ENCODE results near the gene GXYLT1.
A peak's percentile ranks its signal among the peaks of the same experiment; 100 is the strongest.

Gene GXYLT1

GRCh38 chr12:42104087-42104486 is 40.6 kb downstream of the GXYLT1 start:
- Histone ChIP-seq H3K27ac (ENCODE audit: poor library complexity, severe bottlenecking) (no peak overlapping the region), H3K9me3 (ENCODE audit: severe bottlenecking) (peaks cover 2% of the 10 kb centered on the region), H3K4me1 (ENCODE audit: insufficient read depth, poor library complexity, severe bottlenecking) (peaks cover 6% of the 10 kb centered on the region), H3K4me3 (ENCODE audit: severe bottlenecking) (no peak overlapping the region), H3K27me3 (ENCODE audit: insufficient read depth, poor library complexity, severe bottlenecking) (no peaks in the 10 kb centered on the region), H3K36me3 (ENCODE audit: low read depth) (peaks cover 23% of the 10 kb centered on the region)
- TF ChIP-seq CTCF (IDR thresholded peaks at IDR 0.05; ENCODE audit: poor library complexity, severe bottlenecking) = peak; percentile 44
- DNase-seq (ENCODE audit: low spot score) (no peak), ATAC-seq (ENCODE audit: low read depth) (no peak)

- no peak for ATAC-seq (ENCODE audit: low read depth)
- peaks cover 2% of the 10 kb centered on the region for H3K9me3 ChIP-seq (ENCODE audit: severe bottlenecking)
- peaks cover 17% of the 10 kb centered on the region for H3K36me3 ChIP-seq (ENCODE audit: low read depth)
- no peaks in the 10 kb centered on the region for H3K27me3 ChIP-seq (ENCODE audit: insufficient read depth, poor library complexity, severe bottlenecking)
- no peak for DNase-seq (ENCODE audit: low spot score)
- peaks cover 11% of the 10 kb centered on the region for H3K4me1 ChIP-seq (ENCODE audit: insufficient read depth, poor library complexity, severe bottlenecking)
- no peak for TF ChIP-seq CTCF (IDR thresholded peaks at IDR 0.05; ENCODE audit: poor library complexity, severe bottlenecking)
- no peak overlapping the region for H3K4me3 ChIP-seq (ENCODE audit: severe bottlenecking)
- no peak overlapping the region for H3K27ac ChIP-seq (ENCODE audit: poor library complexity, severe bottlenecking)
Measured at GRCh38 chr12:42103155-42103554, 41.5 kb downstream of the GXYLT1 start.

GRCh38 chr12:42102720-42103119 is 42.0 kb downstream of the GXYLT1 start:
- TF ChIP-seq CTCF (IDR thresholded peaks at IDR 0.05; ENCODE audit: poor library complexity, severe bottlenecking) = no peak
- DNase-seq (ENCODE audit: low spot score) = no peak

GRCh38 chr12:42099433-42099832 is 45.2 kb downstream of the GXYLT1 start:
- Histone ChIP-seq H3K36me3 (ENCODE audit: low read depth) (peaks cover 26% of the 10 kb centered on the region), H3K9me3 (ENCODE audit: severe bottlenecking) (peaks cover 2% of the 10 kb centered on the region), H3K4me1 (ENCODE audit: insufficient read depth, poor library complexity, severe bottlenecking) (peaks cover 11% of the 10 kb centered on the region), H3K27ac (ENCODE audit: poor library complexity, severe bottlenecking) (no peak overlapping the region), H3K27me3 (ENCODE audit: insufficient read depth, poor library complexity, severe bottlenecking) (no peaks in the 10 kb centered on the region), H3K4me3 (ENCODE audit: severe bottlenecking) (no peak overlapping the region)
- TF ChIP-seq CTCF (IDR thresholded peaks at IDR 0.05; ENCODE audit: poor library complexity, severe bottlenecking) = no peak
- ATAC-seq (ENCODE audit: low read depth) (peak; percentile 38; the same call in 1 of the 3 replicates), DNase-seq (ENCODE audit: low spot score) (no peak)

More at GRCh38 chr12:42102720-42103119, 42.0 kb downstream of the GXYLT1 start:
- Histone ChIP-seq H3K27me3 (ENCODE audit: insufficient read depth, poor library complexity, severe bottlenecking) (no peaks in the 10 kb centered on the region), H3K4me3 (ENCODE audit: severe bottlenecking) (no peak overlapping the region), H3K4me1 (ENCODE audit: insufficient read depth, poor library complexity, severe bottlenecking) (peaks cover 11% of the 10 kb centered on the region), H3K9me3 (ENCODE audit: severe bottlenecking) (peaks cover 2% of the 10 kb centered on the region), H3K27ac (ENCODE audit: poor library complexity, severe bottlenecking) (no peak overlapping the region), H3K36me3 (ENCODE audit: low read depth) (peaks cover 19% of the 10 kb centered on the region)
- no peak for ATAC-seq (ENCODE audit: low read depth)

GRCh38 chr12:42097971-42098370 is 46.7 kb downstream of the GXYLT1 start:
- no peak overlapping the region for H3K4me3 ChIP-seq (ENCODE audit: severe bottlenecking)
- peaks cover 26% of the 10 kb centered on the region for H3K36me3 ChIP-seq (ENCODE audit: low read depth)
- TF ChIP-seq CTCF (IDR thresholded peaks at IDR 0.05; ENCODE audit: poor library complexity, severe bottlenecking) = no peak
- peaks cover 2% of the 10 kb centered on the region for H3K9me3 ChIP-seq (ENCODE audit: severe bottlenecking)
- DNase-seq (ENCODE audit: low spot score) = no peak
- no peak for ATAC-seq (ENCODE audit: low read depth)
- H3K27me3 ChIP-seq (ENCODE audit: insufficient read depth, poor library complexity, severe bottlenecking) = no peaks in the 10 kb centered on the region
- H3K4me1 ChIP-seq (ENCODE audit: insufficient read depth, poor library complexity, severe bottlenecking) = peaks cover 11% of the 10 kb centered on the region
- no peak overlapping the region for H3K27ac ChIP-seq (ENCODE audit: poor library complexity, severe bottlenecking)

Data from RWPE2 (cell line).